ENCODE measurements around the gene SAMMSON. TPM values are rescaled to one million over a fixed set of nuclear protein-coding genes. Genes with fewer than 3 reads are reported as not detected.

Gene SAMMSON
- total RNA-seq, 1 experiment from 2014 or later = not detected

DNA sequence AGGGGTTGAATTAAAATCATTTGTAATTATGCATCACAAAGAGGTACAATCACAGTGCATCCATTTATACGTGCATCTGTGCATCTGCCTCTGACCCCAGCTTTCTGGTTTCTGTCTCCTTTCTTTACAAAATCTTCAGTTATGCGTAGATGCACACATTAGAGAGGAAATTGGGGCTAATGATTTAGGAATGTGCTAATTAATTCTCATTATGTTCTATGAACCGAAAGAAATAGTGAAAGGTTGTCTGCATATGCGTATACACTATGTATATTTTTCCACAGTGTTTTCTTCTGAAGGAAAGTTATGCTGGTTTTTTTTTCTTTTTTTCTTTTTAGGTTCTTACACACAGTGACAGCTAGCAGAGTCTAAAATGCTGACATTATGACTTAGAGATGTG is 71.6 kb downstream of the SAMMSON start:
- CTCF ChIA-PET = no interaction called here
- Histone ChIP-seq H3K4me2 (no peak overlapping the region), H3K79me2 (ENCODE audit: low read depth) (no peaks in the 10 kb centered on the region)

DNA sequence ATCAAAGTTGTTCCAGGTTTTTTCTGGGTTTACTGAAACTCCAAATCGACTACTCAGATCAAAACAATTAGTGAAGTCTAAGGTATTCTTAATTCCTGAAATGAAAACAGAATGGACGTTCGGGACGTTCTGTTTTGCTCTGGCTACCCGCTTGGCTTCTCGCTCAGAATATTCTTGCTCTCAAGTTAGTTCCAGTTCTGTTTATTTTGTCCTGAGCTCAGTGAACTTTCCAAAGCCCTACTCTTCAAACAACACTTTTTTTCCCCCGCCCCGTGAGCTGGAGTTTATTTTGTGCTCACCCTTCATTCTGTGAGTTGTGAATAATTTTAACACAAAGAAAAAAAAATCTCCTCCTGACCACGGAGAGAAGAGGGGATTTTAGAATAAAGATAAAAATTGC is 72.6 kb downstream of the SAMMSON start:
- ChIA-PET CTCF (no interaction called here), POLR2A (ENCODE audit: unreplicated experiment) (no interaction called here)
- no TSS peak for BruUV-seq (replicated peaks)
- H3K4me2 ChIP-seq = no peak overlapping the region
- H3K9me3 ChIP-seq (ENCODE audit: insufficient read depth, low read depth) = no peaks in the 10 kb centered on the region
- H4K20me1 ChIP-seq (ENCODE audit: insufficient read depth) = no peaks in the 10 kb centered on the region
- DNase-seq = no peak
- H3K4me1 ChIP-seq (replicated peaks; ENCODE audit: insufficient read depth) = no peaks in the 10 kb centered on the region
- H3K27ac ChIP-seq = no peak overlapping the region
- no peaks in the 10 kb centered on the region for H3K79me2 ChIP-seq (ENCODE audit: low read depth)
- intact Hi-C loops (cut with micrococcal nuclease; ENCODE audit: unreplicated experiment) = no loop called here
- H3K36me3 ChIP-seq (ENCODE audit: low read depth) = no peaks in the 10 kb centered on the region
- no peak overlapping the region for H2AFZ ChIP-seq
- H3K27me3 ChIP-seq (ENCODE audit: insufficient read depth, low read depth) = peaks cover 20% of the 10 kb centered on the region
- no peaks in the 10 kb centered on the region for H3F3A ChIP-seq (ENCODE audit: insufficient read depth, low read depth)
- H3K4me3 ChIP-seq = no peak overlapping the region
- TF ChIP-seq EZH2 (IDR thresholded peaks at IDR 0.05; ENCODE audit: low read depth) = no peak
- TF ChIP-seq, protein P1, sequence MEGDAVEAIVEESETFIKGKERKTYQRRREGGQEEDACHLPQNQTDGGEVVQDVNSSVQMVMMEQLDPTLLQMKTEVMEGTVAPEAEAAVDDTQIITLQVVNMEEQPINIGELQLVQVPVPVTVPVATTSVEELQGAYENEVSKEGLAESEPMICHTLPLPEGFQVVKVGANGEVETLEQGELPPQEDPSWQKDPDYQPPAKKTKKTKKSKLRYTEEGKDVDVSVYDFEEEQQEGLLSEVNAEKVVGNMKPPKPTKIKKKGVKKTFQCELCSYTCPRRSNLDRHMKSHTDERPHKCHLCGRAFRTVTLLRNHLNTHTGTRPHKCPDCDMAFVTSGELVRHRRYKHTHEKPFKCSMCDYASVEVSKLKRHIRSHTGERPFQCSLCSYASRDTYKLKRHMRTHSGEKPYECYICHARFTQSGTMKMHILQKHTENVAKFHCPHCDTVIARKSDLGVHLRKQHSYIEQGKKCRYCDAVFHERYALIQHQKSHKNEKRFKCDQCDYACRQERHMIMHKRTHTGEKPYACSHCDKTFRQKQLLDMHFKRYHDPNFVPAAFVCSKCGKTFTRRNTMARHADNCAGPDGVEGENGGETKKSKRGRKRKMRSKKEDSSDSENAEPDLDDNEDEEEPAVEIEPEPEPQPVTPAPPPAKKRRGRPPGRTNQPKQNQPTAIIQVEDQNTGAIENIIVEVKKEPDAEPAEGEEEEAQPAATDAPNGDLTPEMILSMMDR (conservative IDR thresholded peaks at IDR 0.05) = no peak
- no peaks in the 10 kb centered on the region for H3K9me2 ChIP-seq (ENCODE audit: insufficient read depth)

More for the DNA sequence above, 71.6 kb downstream of the SAMMSON start:
- H3K27me3 ChIP-seq (ENCODE audit: insufficient read depth, low read depth) = peaks cover 17% of the 10 kb centered on the region; the same call in 1 of the 2 replicates
- H3F3A ChIP-seq (ENCODE audit: insufficient read depth, low read depth) = no peaks in the 10 kb centered on the region
- no peaks in the 10 kb centered on the region for H4K20me1 ChIP-seq (ENCODE audit: insufficient read depth)
- H3K9me2 ChIP-seq (ENCODE audit: insufficient read depth) = no peaks in the 10 kb centered on the region
- no TSS peak for BruUV-seq (replicated peaks)
- no peaks in the 10 kb centered on the region for H3K4me1 ChIP-seq (replicated peaks; ENCODE audit: insufficient read depth)
- no peaks in the 10 kb centered on the region for H3K36me3 ChIP-seq (ENCODE audit: low read depth)
- TF ChIP-seq, protein P1 (conservative IDR thresholded peaks at IDR 0.05) = no peak
- no peak for TF ChIP-seq EZH2 (IDR thresholded peaks at IDR 0.05; ENCODE audit: low read depth)
- H3K9me3 ChIP-seq (ENCODE audit: insufficient read depth, low read depth) = no peaks in the 10 kb centered on the region
- no peak overlapping the region for H3K27ac ChIP-seq
- DNase-seq = no peak
- H3K4me3 ChIP-seq = no peak overlapping the region
- H2AFZ ChIP-seq = no peak overlapping the region
- intact Hi-C loops (cut with micrococcal nuclease; ENCODE audit: unreplicated experiment) = no loop called here
- POLR2A ChIA-PET (ENCODE audit: unreplicated experiment) = no interaction called here

DNA sequence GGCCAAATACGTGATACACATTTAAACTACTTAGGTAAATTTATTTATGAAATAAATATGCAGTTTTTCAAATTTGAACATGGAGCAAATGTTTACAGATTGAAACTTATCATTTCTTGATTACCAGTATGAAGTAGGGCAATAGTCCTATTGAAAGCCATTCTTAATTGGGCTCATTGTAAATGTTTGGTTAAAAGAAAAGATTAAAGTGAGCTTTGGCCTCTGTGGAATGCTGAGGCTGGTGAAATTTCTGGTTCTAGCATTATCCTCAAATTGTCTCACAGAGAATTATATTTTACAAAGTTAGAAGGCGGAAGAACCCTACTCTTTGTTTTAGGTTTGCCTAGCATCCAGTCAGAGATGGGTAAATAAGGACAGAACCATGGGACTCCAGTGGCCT is 73.2 kb downstream of the SAMMSON start:
- H3K27me3 ChIP-seq (ENCODE audit: insufficient read depth, low read depth) = peaks cover 20% of the 10 kb centered on the region
- no peaks in the 10 kb centered on the region for H3K4me1 ChIP-seq (replicated peaks; ENCODE audit: insufficient read depth)
- H3K27ac ChIP-seq = no peak overlapping the region
- H3K4me3 ChIP-seq = no peak overlapping the region
- no peaks in the 10 kb centered on the region for H3K79me2 ChIP-seq (ENCODE audit: low read depth)
- ChIA-PET POLR2A (ENCODE audit: unreplicated experiment) (no interaction called here), CTCF (no interaction called here)
- TF ChIP-seq, protein P1 (conservative IDR thresholded peaks at IDR 0.05) = no peak
- no peak for TF ChIP-seq EZH2 (IDR thresholded peaks at IDR 0.05; ENCODE audit: low read depth)
- no TSS peak for BruUV-seq (replicated peaks)
- no peak overlapping the region for H2AFZ ChIP-seq
- H4K20me1 ChIP-seq (ENCODE audit: insufficient read depth) = no peaks in the 10 kb centered on the region
- H3K4me2 ChIP-seq = no peak overlapping the region
- no peak for DNase-seq
- H3K9me3 ChIP-seq (ENCODE audit: insufficient read depth, low read depth) = no peaks in the 10 kb centered on the region
- no peaks in the 10 kb centered on the region for H3K9me2 ChIP-seq (ENCODE audit: insufficient read depth)
- no peaks in the 10 kb centered on the region for H3K36me3 ChIP-seq (ENCODE audit: low read depth)
- H3F3A ChIP-seq (ENCODE audit: insufficient read depth, low read depth) = no peaks in the 10 kb centered on the region
- intact Hi-C loops (cut with micrococcal nuclease; ENCODE audit: unreplicated experiment) = no loop called here

All from PC-9 (cell line).